Glutamatergic neuron (in vitro differentiated cells): ENCODE results near the gene FOXN3. TPM values are rescaled to one million over a fixed set of nuclear protein-coding genes. Genes with fewer than 3 reads are reported as not detected.
A peak's percentile ranks its signal among the peaks of the same experiment; 100 is the strongest.

Source experiments
- DNase-seq: peaks from one replicate; pipeline ENCODE4 v3.0.0; 2022
- H3K27ac Mint-ChIP-seq: one replicate; pipeline ENCODE4 v1.8.0; 2020; ENCODE audit warnings: mild to moderate bottlenecking, mixed read lengths, inconsistent platforms; ENCODE audit not compliant: unreplicated experiment
- H3K27me3 Mint-ChIP-seq: one replicate; pipeline ENCODE4 v1.8.0; 2020; ENCODE audit warnings: mild to moderate bottlenecking, moderate library complexity, mixed read lengths, inconsistent platforms; ENCODE audit not compliant: unreplicated experiment
- H3K36me3 Mint-ChIP-seq: one replicate; pipeline ENCODE4 v1.8.0; 2020; ENCODE audit warnings: mild to moderate bottlenecking, mixed read lengths, inconsistent platforms; ENCODE audit not compliant: unreplicated experiment
- H3K4me1 Mint-ChIP-seq: one replicate; pipeline ENCODE4 v1.8.0; 2020; ENCODE audit warnings: mild to moderate bottlenecking, low read depth, mixed read lengths, inconsistent platforms; ENCODE audit not compliant: unreplicated experiment
- H3K4me3 Mint-ChIP-seq: one replicate; pipeline ENCODE4 v1.8.0; 2020; ENCODE audit warnings: mild to moderate bottlenecking, mixed read lengths, inconsistent platforms; ENCODE audit not compliant: unreplicated experiment
- H3K9me3 Mint-ChIP-seq: one replicate; pipeline ENCODE4 v1.8.0; 2020; ENCODE audit warnings: mild to moderate bottlenecking, moderate library complexity, mixed read lengths, inconsistent platforms; ENCODE audit not compliant: unreplicated experiment
- CTCF ChIP-seq: fragments of 200-600 bp; sonication (generic); IDR thresholded peaks from one replicate; pipeline ENCODE4 v1.5.0; 2021; ENCODE audit not compliant: partially characterized antibody, unreplicated experiment
- total RNA-seq: library from RNA; stranded (reverse); fragmentation: NEBNext Ultra II Directional; extraction: Animal tissue kit (Norgen Biotek cat#: 25700); gene quantifications from one replicate; pipeline ENCODE4 v1.2.1, GENCODE V29; 2021; ENCODE audit not compliant: unreplicated experiment

The FOXN3 gene
- total RNA-seq, 1 donor from 2014 or later, result 139 TPM

GRCh38 chr14:89293314-89293916 is 123.6 kb downstream of the FOXN3 start:
- Mint-ChIP-seq H3K27ac (peak overlapping the region; percentile 30), H3K36me3 (peaks cover 4% of the 10 kb centered on the region)

GRCh38 chr14:89292579-89293313 is 124.3 kb downstream of the FOXN3 start:
- Mint-ChIP-seq H3K27ac (no peak overlapping the region), H3K4me3 (no peak overlapping the region), H3K9me3 (peaks cover 9% of the 10 kb centered on the region), H3K36me3 (peaks cover 4% of the 10 kb centered on the region), H3K27me3 (peaks cover 9% of the 10 kb centered on the region), H3K4me1 (peaks cover 31% of the 10 kb centered on the region)
- TF ChIP-seq CTCF, result no peak
- DNase-seq, result no peak

More at GRCh38 chr14:89293314-89293916, 123.6 kb downstream of the FOXN3 start:
- peaks cover 9% of the 10 kb centered on the region for H3K9me3 Mint-ChIP-seq
- H3K27me3 Mint-ChIP-seq, result peaks cover 10% of the 10 kb centered on the region
- TF ChIP-seq CTCF, result no peak
- peaks cover 31% of the 10 kb centered on the region for H3K4me1 Mint-ChIP-seq
- no peak for DNase-seq
- no peak overlapping the region for H3K4me3 Mint-ChIP-seq

GRCh38 chr14:89291351-89291940 is 125.6 kb downstream of the FOXN3 start:
- H3K4me3 Mint-ChIP-seq, result no peak overlapping the region
- H3K36me3 Mint-ChIP-seq, result peaks cover 9% of the 10 kb centered on the region
- no peak overlapping the region for H3K27ac Mint-ChIP-seq
- DNase-seq, result peak; percentile 31
- TF ChIP-seq CTCF, result no peak
- H3K27me3 Mint-ChIP-seq, result peaks cover 8% of the 10 kb centered on the region
- peaks cover 7% of the 10 kb centered on the region for H3K9me3 Mint-ChIP-seq
- peaks cover 31% of the 10 kb centered on the region for H3K4me1 Mint-ChIP-seq

- no peak for DNase-seq
- H3K36me3 Mint-ChIP-seq, result peaks cover 9% of the 10 kb centered on the region
- peaks cover 7% of the 10 kb centered on the region for H3K9me3 Mint-ChIP-seq
- H3K4me3 Mint-ChIP-seq, result no peak overlapping the region
- H3K4me1 Mint-ChIP-seq, result peaks cover 30% of the 10 kb centered on the region
- H3K27ac Mint-ChIP-seq, result no peak overlapping the region
- TF ChIP-seq CTCF, result no peak
- peaks cover 8% of the 10 kb centered on the region for H3K27me3 Mint-ChIP-seq
These were observed 126.2 kb downstream of the FOXN3 start for GRCh38 chr14:89290813-89291212.

GRCh38 chr14:89289477-89289876 is 127.6 kb downstream of the FOXN3 start:
- H3K9me3 Mint-ChIP-seq, result peaks cover 9% of the 10 kb centered on the region
- peaks cover 5% of the 10 kb centered on the region for H3K36me3 Mint-ChIP-seq
- TF ChIP-seq CTCF, result no peak
- H3K4me1 Mint-ChIP-seq, result peaks cover 33% of the 10 kb centered on the region
- H3K4me3 Mint-ChIP-seq, result no peak overlapping the region
- H3K27ac Mint-ChIP-seq, result no peak overlapping the region
- peaks cover 13% of the 10 kb centered on the region for H3K27me3 Mint-ChIP-seq
- DNase-seq, result no peak
